IPS-18c (cell line): ENCODE data around the gene TRPM1.

Experiments used
- H3K4me3 ChIP-seq: 2 replicates; pipeline ENCODE4 v1.7.0; 2013; ENCODE audit warnings: low read depth, mild to moderate bottlenecking, low read length, moderate library complexity; ENCODE audit not compliant: insufficient read depth
- H3K9me3 ChIP-seq: one replicate; pipeline ENCODE4 v1.6.1; 2013; ENCODE audit warnings: mild to moderate bottlenecking, low read length, moderate library complexity; ENCODE audit not compliant: control insufficient read depth, insufficient read depth

Gene TRPM1

GRCh38 chr15:31041610-31042009 is 59.9 kb downstream of the TRPM1 start:
- no peak overlapping the region; the same call in 1 of the 2 replicates for H3K4me3 ChIP-seq
- H3K9me3 ChIP-seq, result no peaks in the 10 kb centered on the region

GRCh38 chr15:31040611-31041010 is 60.9 kb downstream of the TRPM1 start:
- Histone ChIP-seq H3K4me3 (no peak overlapping the region), H3K9me3 (no peaks in the 10 kb centered on the region)

GRCh38 chr15:31039961-31040360 is 61.6 kb downstream of the TRPM1 start:
- H3K4me3 ChIP-seq, result no peak overlapping the region
- H3K9me3 ChIP-seq, result no peaks in the 10 kb centered on the region

- H3K4me3 ChIP-seq, result no peak overlapping the region
- H3K9me3 ChIP-seq, result no peaks in the 10 kb centered on the region
Measured at GRCh38 chr15:31037731-31038477, 63.6 kb downstream of the TRPM1 start.

- no peak overlapping the region for H3K4me3 ChIP-seq
Measured at GRCh38 chr15:31036783-31037182, 64.7 kb downstream of the TRPM1 start.

GRCh38 chr15:31035610-31036009 is 65.9 kb downstream of the TRPM1 start:
- H3K4me3 ChIP-seq, result no peak overlapping the region
- no peaks in the 10 kb centered on the region for H3K9me3 ChIP-seq

More at GRCh38 chr15:31036783-31037182, 64.7 kb downstream of the TRPM1 start:
- no peaks in the 10 kb centered on the region for H3K9me3 ChIP-seq

GRCh38 chr15:31034152-31034551 is 67.4 kb downstream of the TRPM1 start:
- H3K9me3 ChIP-seq, result no peaks in the 10 kb centered on the region
- H3K4me3 ChIP-seq, result no peak overlapping the region

- no peaks in the 10 kb centered on the region for H3K9me3 ChIP-seq
- no peak overlapping the region for H3K4me3 ChIP-seq
Measured at GRCh38 chr15:31032961-31033371, 68.6 kb downstream of the TRPM1 start.

- H3K4me3 ChIP-seq, result no peak overlapping the region
- no peaks in the 10 kb centered on the region for H3K9me3 ChIP-seq
Measured at GRCh38 chr15:31031471-31032067, 70.0 kb downstream of the TRPM1 start.

GRCh38 chr15:31027910-31028578 is 73.5 kb downstream of the TRPM1 start:
- no peak overlapping the region for H3K4me3 ChIP-seq

GRCh38 chr15:31025996-31026395 is 75.5 kb downstream of the TRPM1 start:
- Histone ChIP-seq H3K4me3 (no peak overlapping the region), H3K9me3 (no peaks in the 10 kb centered on the region)

More at GRCh38 chr15:31027910-31028578, 73.5 kb downstream of the TRPM1 start:
- H3K9me3 ChIP-seq, result no peaks in the 10 kb centered on the region

GRCh38 chr15:31024979-31025378 is 76.5 kb downstream of the TRPM1 start:
- Histone ChIP-seq H3K4me3 (no peak overlapping the region), H3K9me3 (no peaks in the 10 kb centered on the region)

- no peak overlapping the region for H3K4me3 ChIP-seq
- no peaks in the 10 kb centered on the region for H3K9me3 ChIP-seq
Measured at GRCh38 chr15:31024330-31024729, 77.2 kb downstream of the TRPM1 start.

GRCh38 chr15:31023841-31024240 is 77.7 kb downstream of the TRPM1 start:
- no peak overlapping the region for H3K4me3 ChIP-seq

GRCh38 chr15:31021067-31021665 is 80.4 kb downstream of the TRPM1 start:
- no peak overlapping the region for H3K4me3 ChIP-seq

More at GRCh38 chr15:31023841-31024240, 77.7 kb downstream of the TRPM1 start:
- H3K9me3 ChIP-seq, result no peaks in the 10 kb centered on the region

GRCh38 chr15:31020542-31020941 is 81.0 kb downstream of the TRPM1 start:
- Histone ChIP-seq H3K9me3 (no peaks in the 10 kb centered on the region), H3K4me3 (no peak overlapping the region)

More at GRCh38 chr15:31021067-31021665, 80.4 kb downstream of the TRPM1 start:
- no peaks in the 10 kb centered on the region for H3K9me3 ChIP-seq

GRCh38 chr15:31019986-31020385 is 81.5 kb downstream of the TRPM1 start:
- Histone ChIP-seq H3K9me3 (no peaks in the 10 kb centered on the region), H3K4me3 (no peak overlapping the region)

GRCh38 chr15:31017311-31017710 is 84.2 kb downstream of the TRPM1 start:
- Histone ChIP-seq H3K9me3 (no peaks in the 10 kb centered on the region), H3K4me3 (no peak overlapping the region)
